Central memory CD8-positive, alpha-beta T cell (primary cell): ENCODE data around the gene MYO1E.
A peak's percentile ranks its signal among the peaks of the same experiment; 100 is the strongest.
"Not testable (repeated sequence)": the region's sequence is repeated elsewhere in the genome, so short reads cannot be mapped to it uniquely, and the experiment has no call there.

Source experiments
- ATAC-seq: fragments of 150-1000 bp; cut with Tn5 transposase; replicated peaks from 2 replicates; pipeline ENCODE4 v1.10.0; 2022; ENCODE audit warnings: mild to moderate bottlenecking, moderate FRiP score, moderate number of reproducible peaks; ENCODE audit not compliant: poor library complexity, severe bottlenecking; ENCODE audit errors: extremely low read depth
- DNase-seq, 2 donors: peaks; one replicate each; pipeline ENCODE4 v3.0.0; 2021; ENCODE audit warnings: low spot score in 2 of 2
- H3K27ac Mint-ChIP-seq: one replicate; pipeline ENCODE4 v1.8.0; 2022; ENCODE audit warnings: low read depth, mild to moderate bottlenecking, moderate library complexity, mixed read lengths
- H3K27me3 Mint-ChIP-seq: one replicate; pipeline ENCODE4 v1.8.0; 2022; ENCODE audit warnings: mixed read lengths
- H3K36me3 Mint-ChIP-seq: one replicate; pipeline ENCODE4 v1.8.0; 2022; ENCODE audit warnings: mild to moderate bottlenecking, moderate library complexity, mixed read lengths; ENCODE audit not compliant: insufficient read depth
- H3K4me1 Mint-ChIP-seq: one replicate; pipeline ENCODE4 v1.8.0; 2022; ENCODE audit warnings: mixed read lengths
- H3K4me3 Mint-ChIP-seq: one replicate; pipeline ENCODE4 v1.8.0; 2022; ENCODE audit warnings: mild to moderate bottlenecking, moderate library complexity, mixed read lengths
- H3K9me3 Mint-ChIP-seq: one replicate; pipeline ENCODE4 v1.8.0; 2022; ENCODE audit warnings: mixed read lengths

The MYO1E gene

DNA sequence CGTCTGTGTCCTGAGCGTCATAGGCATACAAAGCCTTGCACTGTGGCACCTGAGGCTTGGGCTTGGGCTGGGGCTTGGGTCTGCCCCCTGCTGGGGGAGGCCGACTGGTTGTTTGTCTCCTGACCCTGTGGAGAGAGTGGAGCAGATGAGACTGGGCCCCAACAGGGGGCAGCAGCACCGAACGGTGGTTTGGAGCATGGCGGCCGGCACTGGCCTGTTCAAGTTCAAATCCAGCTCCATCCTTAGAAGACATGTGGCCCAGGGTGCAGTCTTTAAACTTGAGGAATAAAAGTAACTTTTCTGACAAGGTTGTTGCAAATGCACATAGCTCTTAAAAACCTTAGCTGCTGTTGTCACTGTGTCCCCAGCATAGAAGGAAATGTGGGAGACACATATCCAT lies 234.4 kb downstream of the MYO1E start:
- DNase-seq (peak in 1 of 2 donors; percentile 23), ATAC-seq (peak; percentile 78)
- peaks cover 8% of the 10 kb centered on the region for H3K4me1 Mint-ChIP-seq
- no peaks in the 10 kb centered on the region for H3K9me3 Mint-ChIP-seq
- peaks cover 11% of the 10 kb centered on the region for H3K36me3 Mint-ChIP-seq
- H3K4me3 Mint-ChIP-seq: no peak overlapping the region
- H3K27ac Mint-ChIP-seq: no peak overlapping the region
- no peaks in the 10 kb centered on the region for H3K27me3 Mint-ChIP-seq

GRCh38 chr15:59137566-59137965 lies 235.1 kb downstream of the MYO1E start:
- Mint-ChIP-seq H3K27ac (no peak overlapping the region), H3K36me3 (peaks cover 11% of the 10 kb centered on the region), H3K4me1 (peaks cover 8% of the 10 kb centered on the region), H3K27me3 (no peaks in the 10 kb centered on the region), H3K9me3 (no peaks in the 10 kb centered on the region), H3K4me3 (no peak overlapping the region)
- DNase-seq: no peak
- no peak for ATAC-seq

DNA sequence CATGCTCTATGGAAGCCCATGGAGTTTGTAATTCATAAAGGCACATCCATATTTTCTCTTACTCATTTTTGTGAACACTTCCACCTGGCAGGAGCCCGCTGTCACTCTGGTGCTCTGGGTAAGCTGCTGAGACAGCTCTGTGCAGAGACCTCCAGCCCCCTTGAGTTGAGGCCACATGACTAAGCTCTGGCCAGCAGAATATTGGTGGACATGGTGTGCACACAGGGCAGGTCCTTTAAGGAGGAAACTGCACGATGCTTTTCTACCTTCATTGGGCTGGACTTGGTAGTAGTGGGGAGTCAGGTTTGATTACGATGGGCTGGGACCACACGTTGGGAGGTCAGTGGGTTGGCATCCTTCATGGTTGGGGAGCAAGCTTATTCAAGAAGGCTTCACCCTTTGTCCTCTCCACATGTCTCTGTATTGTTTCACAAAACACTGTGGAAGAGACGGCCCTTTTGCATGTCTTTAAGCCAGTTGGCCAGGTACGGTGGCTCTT lies 238.7 kb downstream of the MYO1E start:
- Mint-ChIP-seq H3K4me3 (no peak overlapping the region), H3K4me1 (peaks cover 8% of the 10 kb centered on the region), H3K9me3 (no peaks in the 10 kb centered on the region), H3K27ac (no peak overlapping the region), H3K36me3 (peaks cover 11% of the 10 kb centered on the region), H3K27me3 (no peaks in the 10 kb centered on the region)
- DNase-seq (no peak), ATAC-seq (no peak)

- DNase-seq: no peak
- H3K4me3 Mint-ChIP-seq: no peak overlapping the region
- H3K27ac Mint-ChIP-seq: no peak overlapping the region
- H3K27me3 Mint-ChIP-seq: no peaks in the 10 kb centered on the region
- no peaks in the 10 kb centered on the region for H3K4me1 Mint-ChIP-seq
- ATAC-seq: no peak
- H3K36me3 Mint-ChIP-seq: peaks cover 4% of the 10 kb centered on the region
- H3K9me3 Mint-ChIP-seq: no peaks in the 10 kb centered on the region
Measured at GRCh38 chr15:59131969-59132562, 240.6 kb downstream of the MYO1E start.

GRCh38 chr15:59131456-59131855 lies 241.2 kb downstream of the MYO1E start:
- H3K9me3 Mint-ChIP-seq: no peaks in the 10 kb centered on the region
- ATAC-seq: no peak
- peaks cover 4% of the 10 kb centered on the region for H3K36me3 Mint-ChIP-seq
- no peak overlapping the region for H3K27ac Mint-ChIP-seq
- H3K4me3 Mint-ChIP-seq: no peak overlapping the region
- H3K4me1 Mint-ChIP-seq: no peaks in the 10 kb centered on the region
- DNase-seq: no peak
- H3K27me3 Mint-ChIP-seq: no peaks in the 10 kb centered on the region

DNA sequence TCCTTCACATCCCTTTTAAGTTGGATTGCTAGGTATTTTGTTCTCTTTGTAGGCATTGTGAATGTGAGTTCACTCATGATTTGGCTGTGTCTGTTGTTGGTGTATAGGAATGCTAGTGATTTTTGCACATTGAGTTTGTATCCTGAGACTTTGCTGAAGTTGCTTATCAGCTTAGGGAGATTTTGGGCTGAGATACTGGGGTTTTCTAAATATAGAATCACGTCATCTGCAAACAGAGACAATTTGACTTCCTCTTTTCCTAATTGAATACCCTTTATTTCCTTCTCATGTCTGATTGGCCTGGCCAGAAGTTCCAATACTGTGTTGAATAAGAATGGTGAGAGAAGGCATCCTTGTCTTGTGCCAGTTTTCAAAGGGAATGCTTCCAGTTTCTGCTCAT lies 245.4 kb downstream of the MYO1E start:
- not testable (repeated sequence) for H3K27me3 Mint-ChIP-seq, ATAC-seq, H3K27ac Mint-ChIP-seq, H3K9me3 Mint-ChIP-seq, H3K36me3 Mint-ChIP-seq, H3K4me3 Mint-ChIP-seq, DNase-seq, H3K4me1 Mint-ChIP-seq

DNA sequence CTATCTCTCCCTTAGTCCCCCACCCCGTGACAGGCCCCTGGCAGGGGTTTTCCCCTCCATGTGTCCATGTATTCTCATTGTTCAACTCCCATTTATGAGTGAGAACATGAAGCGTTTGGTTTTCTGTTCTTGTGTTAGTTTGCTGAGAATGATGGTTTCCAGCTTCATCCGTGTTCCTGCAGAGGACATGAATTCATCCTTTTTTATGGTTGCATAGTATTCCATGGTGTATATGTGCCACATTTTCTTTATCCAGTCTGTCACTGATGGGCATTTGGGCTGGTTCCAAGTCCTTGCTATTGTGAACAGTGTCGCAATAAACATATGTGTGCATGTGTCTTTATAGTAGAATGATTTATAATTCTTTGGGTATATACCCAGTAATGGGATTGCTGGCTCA lies 247.0 kb downstream of the MYO1E start:
- H3K9me3 Mint-ChIP-seq, H3K27me3 Mint-ChIP-seq, DNase-seq, H3K36me3 Mint-ChIP-seq, ATAC-seq, H3K4me1 Mint-ChIP-seq, H3K27ac Mint-ChIP-seq, H3K4me3 Mint-ChIP-seq: not testable (repeated sequence)

- Mint-ChIP-seq H3K4me3 (no peak overlapping the region), H3K36me3 (peaks cover 4% of the 10 kb centered on the region), H3K9me3 (no peaks in the 10 kb centered on the region), H3K27ac (no peak overlapping the region), H3K27me3 (no peaks in the 10 kb centered on the region), H3K4me1 (no peaks in the 10 kb centered on the region)
- DNase-seq (no peak), ATAC-seq (no peak)
Measured at GRCh38 chr15:59124261-59124660, 248.4 kb downstream of the MYO1E start.

GRCh38 chr15:59120937-59121336 lies 251.7 kb downstream of the MYO1E start:
- Mint-ChIP-seq H3K36me3 (peaks cover 7% of the 10 kb centered on the region), H3K4me1 (no peaks in the 10 kb centered on the region), H3K9me3 (no peaks in the 10 kb centered on the region), H3K27me3 (no peaks in the 10 kb centered on the region), H3K4me3 (no peak overlapping the region), H3K27ac (no peak overlapping the region)
- ATAC-seq: no peak
- DNase-seq: no peak

DNA sequence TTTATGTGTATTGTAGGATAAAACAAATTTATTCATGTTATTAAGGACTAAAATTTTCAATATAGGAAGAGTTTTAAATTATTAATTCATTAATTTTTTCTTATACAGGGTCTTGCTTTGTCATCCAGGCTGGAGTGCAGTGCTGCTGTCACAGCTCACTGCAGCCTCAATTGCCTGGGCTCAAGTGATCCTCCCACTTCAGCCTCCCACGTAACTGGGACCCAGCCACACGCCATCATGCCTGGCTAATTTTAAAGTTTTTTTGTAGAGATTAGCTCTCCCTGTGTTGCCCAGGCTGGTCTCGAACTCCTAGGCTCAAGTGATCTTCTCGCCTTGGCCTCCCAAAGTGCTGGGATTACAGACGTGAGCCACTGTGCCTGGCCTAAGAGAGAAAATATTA lies 253.0 kb downstream of the MYO1E start:
- H3K4me1 Mint-ChIP-seq: no peaks in the 10 kb centered on the region
- no peaks in the 10 kb centered on the region for H3K27me3 Mint-ChIP-seq
- H3K4me3 Mint-ChIP-seq: no peak overlapping the region
- H3K36me3 Mint-ChIP-seq: peaks cover 7% of the 10 kb centered on the region
- no peak for ATAC-seq
- DNase-seq: no peak
- H3K9me3 Mint-ChIP-seq: no peaks in the 10 kb centered on the region
- H3K27ac Mint-ChIP-seq: no peak overlapping the region

DNA sequence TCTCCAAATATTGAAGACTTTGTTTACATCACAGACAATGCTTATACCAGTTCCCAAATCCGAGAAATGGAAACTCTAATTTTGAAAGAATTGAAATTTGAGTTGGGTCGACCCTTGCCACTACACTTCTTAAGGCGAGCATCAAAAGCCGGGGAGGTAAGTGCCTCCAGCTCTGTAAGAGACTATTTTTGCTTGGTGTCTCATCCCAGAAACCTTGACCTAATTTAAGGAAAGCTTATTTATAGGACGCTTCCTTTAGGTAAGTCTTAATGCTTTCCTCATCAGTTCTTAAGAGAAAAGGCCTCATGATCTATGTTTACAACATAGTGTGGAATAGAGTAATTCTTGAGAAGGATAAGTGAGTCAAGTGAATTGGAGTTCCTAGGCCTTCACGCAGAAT lies 255.9 kb downstream of the MYO1E start:
- Mint-ChIP-seq H3K27me3 (no peaks in the 10 kb centered on the region), H3K27ac (no peak overlapping the region), H3K4me1 (no peaks in the 10 kb centered on the region), H3K4me3 (no peak overlapping the region), H3K36me3 (peaks cover 9% of the 10 kb centered on the region), H3K9me3 (no peaks in the 10 kb centered on the region)
- DNase-seq (no peak), ATAC-seq (no peak)

DNA sequence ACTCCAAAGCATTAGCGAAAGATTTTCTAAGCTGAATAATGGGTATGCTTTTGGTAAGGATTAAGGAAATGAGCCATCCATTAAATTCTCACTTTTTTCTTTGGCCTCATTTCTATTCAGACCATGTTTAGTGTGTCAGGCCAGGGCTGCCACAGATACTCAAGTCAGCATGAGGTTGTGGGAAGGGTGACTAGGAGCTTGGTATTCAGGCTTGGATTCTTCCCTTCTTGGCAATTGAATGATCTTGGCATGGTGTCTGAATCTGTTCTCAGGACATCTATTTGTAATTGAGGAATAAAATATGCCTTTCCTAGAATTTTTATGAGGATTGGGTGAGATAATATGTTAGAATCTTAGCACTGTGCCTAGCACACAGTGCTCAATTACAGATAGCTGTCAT lies 256.5 kb downstream of the MYO1E start:
- H3K9me3 Mint-ChIP-seq: no peaks in the 10 kb centered on the region
- DNase-seq: no peak
- no peaks in the 10 kb centered on the region for H3K4me1 Mint-ChIP-seq
- H3K27ac Mint-ChIP-seq: no peak overlapping the region
- ATAC-seq: no peak
- no peak overlapping the region for H3K4me3 Mint-ChIP-seq
- H3K36me3 Mint-ChIP-seq: peaks cover 7% of the 10 kb centered on the region
- no peaks in the 10 kb centered on the region for H3K27me3 Mint-ChIP-seq

GRCh38 chr15:59115047-59115446 lies 257.6 kb downstream of the MYO1E start:
- Mint-ChIP-seq H3K9me3 (no peaks in the 10 kb centered on the region), H3K27ac (no peak overlapping the region), H3K27me3 (no peaks in the 10 kb centered on the region), H3K36me3 (peaks cover 7% of the 10 kb centered on the region), H3K4me3 (no peak overlapping the region), H3K4me1 (no peaks in the 10 kb centered on the region)
- no peak for DNase-seq
- ATAC-seq: no peak
